ENCODE data around the gene RPL12.

DNA sequence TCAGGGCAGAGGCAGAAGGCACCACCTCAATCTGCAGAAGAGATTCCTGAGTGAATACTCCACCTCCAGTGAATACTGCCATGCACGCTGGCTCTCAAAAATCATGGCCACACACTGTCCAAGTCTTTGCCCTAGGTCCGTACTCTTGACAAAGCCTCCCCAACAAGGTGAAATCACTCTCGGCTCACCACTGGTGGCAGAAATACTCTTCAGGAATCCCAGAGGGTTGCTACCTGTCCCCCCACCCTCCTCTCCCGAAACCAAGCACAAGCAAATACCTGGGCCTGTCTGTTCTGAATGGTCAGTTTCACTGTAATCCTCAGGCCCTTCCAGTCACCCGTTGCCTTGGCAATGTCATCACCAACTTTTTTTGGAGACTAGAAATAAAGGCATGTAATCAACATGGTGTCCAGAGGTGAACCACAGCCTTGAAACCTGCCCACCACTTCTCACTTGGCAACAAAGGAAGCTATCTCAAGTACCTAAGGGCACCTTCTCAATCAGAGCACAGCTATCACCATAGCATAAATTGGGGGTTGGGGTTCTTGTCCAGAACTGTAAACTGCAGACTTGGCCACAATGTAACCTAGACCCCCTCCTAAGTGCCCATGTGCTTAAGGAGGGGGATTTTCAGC, 1.8 kb downstream of the RPL12 start:
- TF ChIP-seq, protein P1, sequence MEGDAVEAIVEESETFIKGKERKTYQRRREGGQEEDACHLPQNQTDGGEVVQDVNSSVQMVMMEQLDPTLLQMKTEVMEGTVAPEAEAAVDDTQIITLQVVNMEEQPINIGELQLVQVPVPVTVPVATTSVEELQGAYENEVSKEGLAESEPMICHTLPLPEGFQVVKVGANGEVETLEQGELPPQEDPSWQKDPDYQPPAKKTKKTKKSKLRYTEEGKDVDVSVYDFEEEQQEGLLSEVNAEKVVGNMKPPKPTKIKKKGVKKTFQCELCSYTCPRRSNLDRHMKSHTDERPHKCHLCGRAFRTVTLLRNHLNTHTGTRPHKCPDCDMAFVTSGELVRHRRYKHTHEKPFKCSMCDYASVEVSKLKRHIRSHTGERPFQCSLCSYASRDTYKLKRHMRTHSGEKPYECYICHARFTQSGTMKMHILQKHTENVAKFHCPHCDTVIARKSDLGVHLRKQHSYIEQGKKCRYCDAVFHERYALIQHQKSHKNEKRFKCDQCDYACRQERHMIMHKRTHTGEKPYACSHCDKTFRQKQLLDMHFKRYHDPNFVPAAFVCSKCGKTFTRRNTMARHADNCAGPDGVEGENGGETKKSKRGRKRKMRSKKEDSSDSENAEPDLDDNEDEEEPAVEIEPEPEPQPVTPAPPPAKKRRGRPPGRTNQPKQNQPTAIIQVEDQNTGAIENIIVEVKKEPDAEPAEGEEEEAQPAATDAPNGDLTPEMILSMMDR (IDR thresholded peaks at IDR 0.05; ENCODE audit: poor library complexity): no peak
- no peak for TF ChIP-seq EZH2phosphoT487 (IDR thresholded peaks at IDR 0.05; ENCODE audit: low read depth, severe bottlenecking, unreplicated experiment)

Measured in hepatocyte (in vitro differentiated cells).